OCI-LY3 (cell line): Measurements from ENCODE around the gene KLKB1.
"Not testable (repeated sequence)": the region's sequence is repeated elsewhere in the genome, so short reads cannot be mapped to it uniquely, and the experiment has no call there.

Source experiments
- H2AFZ ChIP-seq: fragments of 200-600, 300-600 bp; shearing (Covaris generic); 2 replicates; pipeline ENCODE4 v1.6.0; 2014; ENCODE audit warnings: antibody characterized with exemption, low read depth, low read length
- H3K27ac ChIP-seq: fragments of 200-600, 300-600 bp; sonication (generic); 2 replicates; pipeline ENCODE4 v1.5.1; 2014; ENCODE audit warnings: mild to moderate bottlenecking, low read length, moderate library complexity, mixed read lengths
- H3K27me3 ChIP-seq: fragments of 200-600, 300-600 bp; sonication (generic); 2 replicates; pipeline ENCODE4 v1.6.1; 2014; ENCODE audit warnings: low read depth, low read length, mixed read lengths
- H3K36me3 ChIP-seq: fragments of 200-600, 300-600 bp; sonication (generic); replicated peaks from 2 replicates; pipeline ENCODE3; 2014; ENCODE audit warnings: low read depth, low read length, mixed read lengths
- H3K4me1 ChIP-seq: fragments of 300-600, 200-600 bp; sonication (generic); 2 replicates; pipeline ENCODE4 v1.6.1; 2014; ENCODE audit warnings: low read length, mixed read lengths
- H3K4me2 ChIP-seq: fragments of 200-600, 300-600 bp; sonication (generic); 2 replicates; pipeline ENCODE4 v1.6.1; 2014; ENCODE audit warnings: low read length, mixed read lengths
- H3K4me3 ChIP-seq: fragments of 300-600, 200-600 bp; sonication (generic); 2 replicates; pipeline ENCODE4 v1.5.1; 2014; ENCODE audit warnings: antibody characterized with exemption, mild to moderate bottlenecking, low read length, moderate library complexity
- H3K79me2 ChIP-seq: fragments of 300-600, 200-600 bp; shearing (Covaris generic); 2 replicates; pipeline ENCODE4 v1.6.1; 2014; ENCODE audit warnings: mild to moderate bottlenecking, low read length, mixed read lengths
- H3K9ac ChIP-seq: fragments of 300-600, 200-600 bp; shearing (Covaris generic); 2 replicates; pipeline ENCODE4 v1.6.0; 2014; ENCODE audit warnings: mild to moderate bottlenecking, low read length, moderate library complexity
- H3K9me3 ChIP-seq: fragments of 200-600, 300-600 bp; shearing (Covaris generic); 2 replicates; pipeline ENCODE4 v1.6.1; 2014; ENCODE audit warnings: low read length, mixed read lengths; ENCODE audit not compliant: insufficient read depth
- H4K20me1 ChIP-seq: fragments of 200-600, 300-600 bp; sonication (generic); 2 replicates; pipeline ENCODE4 v1.6.1; 2016; ENCODE audit warnings: low read length, mixed read lengths; ENCODE audit not compliant: insufficient read depth
- EZH2phosphoT487 ChIP-seq: fragments of 200-600 bp; shearing (Covaris generic); IDR thresholded peaks from 2 replicates; pipeline ENCODE4 v1.6.1; 2018; ENCODE audit warnings: antibody characterized with exemption, mixed run types, low read depth
- TF ChIP-seq, protein P1 (sequence below): fragments of 200-600, 300-600 bp; sonication (generic); IDR thresholded peaks from 2 replicates; pipeline ENCODE4 v1.5.1; 2014; ENCODE audit warnings: antibody characterized with exemption, low read length, low read depth

KLKB1 gene

DNA sequence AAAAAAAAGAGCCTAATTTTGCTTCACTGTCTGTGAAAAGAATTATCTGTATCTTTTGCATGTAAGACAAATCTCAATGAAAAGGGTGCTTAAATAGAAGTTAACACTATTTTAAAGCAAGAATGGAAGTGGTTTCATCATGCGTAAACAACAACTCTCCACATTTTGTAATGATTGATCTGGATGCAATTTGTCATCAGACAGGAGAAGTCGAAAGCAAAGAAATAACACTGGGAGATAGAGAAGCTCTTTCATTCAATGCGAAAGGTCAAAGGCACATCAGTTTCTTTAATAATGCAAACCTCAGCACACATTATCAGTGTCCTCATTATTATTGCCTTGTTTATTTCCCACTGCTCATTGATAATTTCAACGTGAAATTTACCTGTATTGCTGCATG lies 8.8 kb downstream of the KLKB1 start:
- Histone ChIP-seq H3K4me3 (no peak overlapping the region), H3K79me2 (no peaks in the 10 kb centered on the region), H3K36me3 (no peaks in the 10 kb centered on the region), H3K27ac (no peak overlapping the region), H3K27me3 (no peaks in the 10 kb centered on the region), H3K4me2 (no peak overlapping the region), H3K9ac (no peak overlapping the region), H4K20me1 (no peaks in the 10 kb centered on the region), H3K4me1 (no peaks in the 10 kb centered on the region), H2AFZ (no peak overlapping the region), H3K9me3 (no peaks in the 10 kb centered on the region)
- no peak for TF ChIP-seq EZH2phosphoT487
- TF ChIP-seq, protein P1, sequence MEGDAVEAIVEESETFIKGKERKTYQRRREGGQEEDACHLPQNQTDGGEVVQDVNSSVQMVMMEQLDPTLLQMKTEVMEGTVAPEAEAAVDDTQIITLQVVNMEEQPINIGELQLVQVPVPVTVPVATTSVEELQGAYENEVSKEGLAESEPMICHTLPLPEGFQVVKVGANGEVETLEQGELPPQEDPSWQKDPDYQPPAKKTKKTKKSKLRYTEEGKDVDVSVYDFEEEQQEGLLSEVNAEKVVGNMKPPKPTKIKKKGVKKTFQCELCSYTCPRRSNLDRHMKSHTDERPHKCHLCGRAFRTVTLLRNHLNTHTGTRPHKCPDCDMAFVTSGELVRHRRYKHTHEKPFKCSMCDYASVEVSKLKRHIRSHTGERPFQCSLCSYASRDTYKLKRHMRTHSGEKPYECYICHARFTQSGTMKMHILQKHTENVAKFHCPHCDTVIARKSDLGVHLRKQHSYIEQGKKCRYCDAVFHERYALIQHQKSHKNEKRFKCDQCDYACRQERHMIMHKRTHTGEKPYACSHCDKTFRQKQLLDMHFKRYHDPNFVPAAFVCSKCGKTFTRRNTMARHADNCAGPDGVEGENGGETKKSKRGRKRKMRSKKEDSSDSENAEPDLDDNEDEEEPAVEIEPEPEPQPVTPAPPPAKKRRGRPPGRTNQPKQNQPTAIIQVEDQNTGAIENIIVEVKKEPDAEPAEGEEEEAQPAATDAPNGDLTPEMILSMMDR: no peak

DNA sequence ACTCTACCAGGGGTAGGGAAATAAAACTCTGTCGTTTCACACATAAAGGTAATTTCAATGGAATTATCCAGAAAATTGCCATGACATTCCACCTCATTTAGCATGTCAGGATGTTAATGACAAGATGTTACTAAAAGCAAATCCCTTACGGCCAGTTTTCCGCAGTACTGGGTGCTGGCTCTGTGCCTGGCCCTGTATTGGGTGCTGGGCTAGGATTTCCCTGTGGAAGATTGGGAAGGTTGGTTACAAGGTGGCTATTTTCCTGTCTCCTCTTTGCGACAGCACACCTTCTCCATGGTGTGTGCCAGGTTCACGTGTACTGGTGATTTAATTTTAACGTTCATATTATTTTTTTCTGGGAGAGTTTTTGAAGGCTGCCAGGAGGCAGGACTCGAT lies 13.1 kb downstream of the KLKB1 start:
- H4K20me1 ChIP-seq: no peaks in the 10 kb centered on the region
- no peak overlapping the region for H3K27ac ChIP-seq
- no peaks in the 10 kb centered on the region for H3K27me3 ChIP-seq
- no peaks in the 10 kb centered on the region for H3K79me2 ChIP-seq
- no peak overlapping the region for H3K9ac ChIP-seq
- no peaks in the 10 kb centered on the region for H3K36me3 ChIP-seq
- no peak overlapping the region for H2AFZ ChIP-seq
- no peaks in the 10 kb centered on the region for H3K9me3 ChIP-seq
- no peaks in the 10 kb centered on the region for H3K4me1 ChIP-seq
- TF ChIP-seq EZH2phosphoT487: no peak
- H3K4me2 ChIP-seq: no peak overlapping the region
- H3K4me3 ChIP-seq: no peak overlapping the region

DNA sequence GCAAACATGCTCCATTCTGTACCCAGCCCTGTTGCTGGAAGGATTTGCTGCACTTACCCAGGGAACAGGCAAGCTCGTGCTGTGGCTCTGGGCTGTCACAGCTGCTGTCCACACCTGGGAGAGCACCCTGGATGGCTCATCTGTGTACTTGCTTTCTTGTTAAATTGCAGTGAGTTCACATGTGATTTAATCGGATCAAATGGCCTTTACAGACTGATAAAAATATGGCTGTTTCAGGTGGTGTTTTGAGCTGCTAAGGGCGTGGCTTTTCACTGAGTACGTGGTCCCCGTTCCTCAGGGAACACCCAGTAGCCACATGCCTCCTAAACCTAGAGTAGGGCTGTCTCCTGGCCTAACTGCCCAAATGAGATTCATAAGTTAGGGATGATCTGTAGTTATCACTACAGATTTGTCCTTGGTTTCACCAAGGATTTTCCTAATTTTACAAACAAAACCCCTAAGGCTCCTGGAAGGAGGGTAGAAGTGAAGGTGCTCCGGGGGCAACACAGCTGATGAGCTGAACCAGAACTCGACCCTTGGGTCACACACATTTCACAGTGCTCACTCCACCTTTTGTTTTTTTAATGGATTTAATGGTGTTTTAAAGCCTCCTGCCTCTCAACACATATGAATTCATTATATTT lies 13.7 kb downstream of the KLKB1 start:
- Histone ChIP-seq H3K9ac (no peak overlapping the region), H3K4me1 (no peaks in the 10 kb centered on the region), H3K4me3 (no peak overlapping the region), H3K27ac (no peak overlapping the region), H3K36me3 (no peaks in the 10 kb centered on the region), H3K27me3 (no peaks in the 10 kb centered on the region), H3K9me3 (no peaks in the 10 kb centered on the region), H2AFZ (no peak overlapping the region), H4K20me1 (no peaks in the 10 kb centered on the region), H3K79me2 (no peaks in the 10 kb centered on the region), H3K4me2 (no peak overlapping the region)
- TF ChIP-seq EZH2phosphoT487: no peak
- TF ChIP-seq, protein P1: no peak

DNA sequence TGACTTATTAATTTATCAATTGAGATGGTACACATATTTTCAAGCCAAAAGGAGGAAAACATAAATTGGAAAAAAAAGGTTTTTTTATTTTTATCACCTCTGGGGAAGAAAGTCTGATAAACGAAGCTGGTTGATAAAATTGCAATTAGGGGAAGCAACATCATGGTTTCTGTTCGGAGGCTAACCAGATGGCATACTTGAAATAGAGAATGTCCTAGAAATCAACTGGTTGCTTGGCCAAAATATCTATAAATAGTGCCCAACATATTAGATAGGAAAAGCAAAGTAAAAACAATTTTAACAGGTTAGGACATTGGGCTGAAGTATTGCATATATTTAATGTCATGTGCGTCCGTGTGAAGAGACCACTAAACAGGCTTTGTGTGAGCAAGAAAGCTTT lies 14.3 kb downstream of the KLKB1 start:
- Histone ChIP-seq H4K20me1 (no peaks in the 10 kb centered on the region), H3K9ac (no peak overlapping the region)
- no peak for TF ChIP-seq EZH2phosphoT487
- TF ChIP-seq, protein P1: no peak

DNA sequence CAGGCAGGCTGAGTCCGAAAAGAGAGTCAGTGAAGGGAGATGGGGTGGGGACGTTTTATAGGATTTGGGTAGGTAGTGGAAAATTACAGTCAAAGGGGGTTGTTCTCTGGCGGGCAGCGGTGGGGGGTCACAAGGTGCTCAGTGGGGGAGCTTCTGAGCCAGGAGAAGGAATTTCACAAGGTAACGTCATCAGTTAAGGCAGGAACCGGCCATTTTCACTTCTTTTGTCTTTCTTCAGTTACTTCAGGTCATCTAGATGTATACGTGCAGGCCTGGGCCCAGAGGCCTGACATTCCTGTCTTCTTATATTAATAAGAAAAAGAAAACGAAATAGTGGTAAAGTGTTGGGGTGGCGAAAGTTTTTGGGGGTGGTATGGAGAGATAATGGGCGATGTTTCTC lies 14.7 kb downstream of the KLKB1 start:
- not testable (repeated sequence) for H3K27me3 ChIP-seq, H3K27ac ChIP-seq, H3K9me3 ChIP-seq, H2AFZ ChIP-seq, H3K9ac ChIP-seq, H3K4me2 ChIP-seq, H3K36me3 ChIP-seq, H3K4me1 ChIP-seq, H3K79me2 ChIP-seq, H4K20me1 ChIP-seq, H3K4me3 ChIP-seq

More for the DNA sequence above, 14.3 kb downstream of the KLKB1 start:
- no peak overlapping the region for H3K4me3 ChIP-seq
- H3K4me2 ChIP-seq: no peak overlapping the region
- no peaks in the 10 kb centered on the region for H3K27me3 ChIP-seq
- H3K27ac ChIP-seq: no peak overlapping the region
- H3K36me3 ChIP-seq: no peaks in the 10 kb centered on the region
- H3K4me1 ChIP-seq: no peaks in the 10 kb centered on the region
- H2AFZ ChIP-seq: no peak overlapping the region
- H3K79me2 ChIP-seq: no peaks in the 10 kb centered on the region
- H3K9me3 ChIP-seq: no peaks in the 10 kb centered on the region
